Measurements from ENCODE around the gene RRBP1.

RRBP1 gene
- long read RNA-seq, full-length matches to known transcripts, result 6 of 25 reads
- long read RNA-seq, partial matches to known transcripts, result 12 of 25 reads
- long read RNA-seq, other reads (novel, unspliced or antisense), result 7 of 25 reads

- H3K4me3 ChIP-seq (replicated peaks; ENCODE audit: insufficient read depth, low read length), result peak within 1 kb of the TSS; percentile 79
- H3K27ac ChIP-seq (replicated peaks), result peak within 1 kb of the TSS; percentile 85
- no peaks in the 10 kb centered on the region for H3K27me3 ChIP-seq (ENCODE audit: insufficient read depth, poor library complexity, severe bottlenecking)
- peak; percentile 89 to 98 for DNase-seq (ENCODE audit: low read depth in 1 of 2, low spot score in 1 of 2)
- TF ChIP-seq CTCF (IDR thresholded peaks at IDR 0.05; ENCODE audit: insufficient read depth, low read length), result peak; percentile 66
- peak; percentile 40; the same call in 1 of the 2 replicates for TF ChIP-seq POLR2AphosphoS5 (IDR thresholded peaks at IDR 0.05; ENCODE audit: low read depth)
- no peak; the same call in 1 of the 2 replicates for TF ChIP-seq SPI1 (IDR thresholded peaks at IDR 0.05; ENCODE audit: borderline replicate concordance, low read depth)
- peak; percentile 12 for TF ChIP-seq REST (IDR thresholded peaks at IDR 0.05; ENCODE audit: insufficient replicate concordance, low read depth)
- no peak; the same call in 1 of the 2 replicates for TF ChIP-seq GABPA (IDR thresholded peaks at IDR 0.05; ENCODE audit: low read depth)
Observed at GRCh38 chr20:17682103-17682888, at the start of gene RRBP1. Gene RRBP1, minus strand, starts transcription at chr20:17682242. Its CDS starts 21,735 bp downstream, at chr20:17660507.

GRCh38 chr20:17731233-17731632, 49.2 kb upstream of the RRBP1 start:
- H3K27ac ChIP-seq (replicated peaks), result no peak overlapping the region
- H3K4me3 ChIP-seq (replicated peaks; ENCODE audit: insufficient read depth, low read length), result no peak overlapping the region
- TF ChIP-seq CTCF (IDR thresholded peaks at IDR 0.05; ENCODE audit: insufficient read depth, low read length), result no peak
- no peak for TF ChIP-seq POLR2AphosphoS5 (IDR thresholded peaks at IDR 0.05; ENCODE audit: low read depth)
- no peak for TF ChIP-seq REST (IDR thresholded peaks at IDR 0.05; ENCODE audit: insufficient replicate concordance, low read depth)
- no peak for TF ChIP-seq GABPA (IDR thresholded peaks at IDR 0.05; ENCODE audit: low read depth)
- no peak for TF ChIP-seq SPI1 (IDR thresholded peaks at IDR 0.05; ENCODE audit: borderline replicate concordance, low read depth)
- H3K27me3 ChIP-seq (ENCODE audit: insufficient read depth, poor library complexity, severe bottlenecking), result no peaks in the 10 kb centered on the region
- DNase-seq (ENCODE audit: low read depth in 1 of 2, low spot score in 1 of 2), result no peak

- Histone ChIP-seq H3K27ac (replicated peaks) (no peak overlapping the region), H3K4me3 (replicated peaks; ENCODE audit: insufficient read depth, low read length) (no peak overlapping the region), H3K27me3 (ENCODE audit: insufficient read depth, poor library complexity, severe bottlenecking) (no peaks in the 10 kb centered on the region)
- no peak for TF ChIP-seq POLR2AphosphoS5 (IDR thresholded peaks at IDR 0.05; ENCODE audit: low read depth)
- TF ChIP-seq REST (IDR thresholded peaks at IDR 0.05; ENCODE audit: insufficient replicate concordance, low read depth), result no peak
- TF ChIP-seq GABPA (IDR thresholded peaks at IDR 0.05; ENCODE audit: low read depth), result no peak
- no peak for TF ChIP-seq SPI1 (IDR thresholded peaks at IDR 0.05; ENCODE audit: borderline replicate concordance, low read depth)
- no peak for TF ChIP-seq CTCF (IDR thresholded peaks at IDR 0.05; ENCODE audit: insufficient read depth, low read length)
- no peak for DNase-seq (ENCODE audit: low read depth in 1 of 2, low spot score in 1 of 2)
Observed at GRCh38 chr20:17730071-17730470, 48.0 kb upstream of the RRBP1 start.

Data from HL-60 (cell line).